SK-N-SH treated with all-trans-retinoic acid at 6 μM for 48 hours (cell line): ENCODE measurements around the gene SEH1L.
A peak's percentile ranks its signal among the peaks of the same experiment; 100 is the strongest.

ENCODE experiments used
- ATAC-seq: fragments of 200-7000 bp; cut with Tn5 transposase; 3 replicates; pipeline ENCODE4 v1.9.1; 2020; ENCODE audit warnings: mild to moderate bottlenecking, moderate library complexity
- ARNTL ChIP-seq: fragments of 450-650 bp; formaldehyde crosslinking; IDR thresholded peaks from 2 replicates; pipeline ENCODE4 v1.5.0; 2020; ENCODE audit warnings: low read depth, mild to moderate bottlenecking, moderate library complexity, borderline replicate concordance
- BACH2 ChIP-seq: fragments of 250-450 bp; sonication (Bioruptor Pico); IDR thresholded peaks from 2 replicates; pipeline ENCODE4 v1.9.0; 2021; ENCODE audit warnings: mild to moderate bottlenecking, borderline replicate concordance
- CSDC2 ChIP-seq: fragments of 250-450 bp; sonication (Bioruptor Pico); IDR thresholded peaks from 2 replicates; pipeline ENCODE4 v1.5.0; 2020; ENCODE audit warnings: mild to moderate bottlenecking, moderate library complexity
- CSRNP3 ChIP-seq: fragments of 250-450 bp; sonication (Bioruptor Pico); IDR thresholded peaks from 2 replicates; pipeline ENCODE4 v1.5.1; 2021; ENCODE audit warnings: mild to moderate bottlenecking, moderate library complexity
- ESRRG ChIP-seq: fragments of 250-450 bp; sonication (Bioruptor Pico); IDR thresholded peaks from 2 replicates; pipeline ENCODE4 v1.6.1; 2021; ENCODE audit warnings: mild to moderate bottlenecking
- GLIS3 ChIP-seq: fragments of 250-450 bp; sonication (Bioruptor Pico); IDR thresholded peaks from 2 replicates; pipeline ENCODE4 v1.5.0; 2020; ENCODE audit warnings: mild to moderate bottlenecking, moderate library complexity
- ISL1 ChIP-seq: fragments of 250-450 bp; sonication (Bioruptor Pico); IDR thresholded peaks from 2 replicates; pipeline ENCODE4 v2.1.2; 2022; ENCODE audit warnings: mild to moderate bottlenecking, moderate library complexity
- OSR1 ChIP-seq: fragments of 250-450 bp; sonication (Bioruptor Pico); IDR thresholded peaks from 2 replicates; pipeline ENCODE4 v1.8.0; 2022; ENCODE audit warnings: moderate library complexity, mild to moderate bottlenecking, inconsistent platforms
- PATZ1 ChIP-seq: fragments of 250-450 bp; sonication (Bioruptor Pico); IDR thresholded peaks from 2 replicates; pipeline ENCODE4 v1.8.0; 2020; ENCODE audit warnings: mild to moderate bottlenecking, moderate library complexity, borderline replicate concordance
- POU6F1 ChIP-seq: fragments of 250-450 bp; sonication (Bioruptor Pico); IDR thresholded peaks from 2 replicates; pipeline ENCODE4 v1.8.0; 2021; ENCODE audit warnings: low read depth, mild to moderate bottlenecking, moderate library complexity, borderline replicate concordance
- PPARA ChIP-seq: fragments of 250-450 bp; sonication (Bioruptor Pico); IDR thresholded peaks from 2 replicates; pipeline ENCODE4 v1.5.0; 2020; ENCODE audit warnings: mild to moderate bottlenecking, borderline replicate concordance
- RARB ChIP-seq: fragments of 250-450 bp; sonication (Bioruptor Pico); IDR thresholded peaks from 2 replicates; pipeline ENCODE4 v1.8.0; 2021; ENCODE audit warnings: mild to moderate bottlenecking, moderate library complexity
- SNAI2 ChIP-seq: fragments of 250-450 bp; sonication (Bioruptor Pico); IDR thresholded peaks from 2 replicates; pipeline ENCODE4 v1.5.0; 2020; ENCODE audit warnings: mild to moderate bottlenecking, moderate library complexity
- TCF4 ChIP-seq: fragments of 250-450 bp; sonication (Bioruptor Pico); IDR thresholded peaks from 2 replicates; pipeline ENCODE4 v1.8.0; 2021; ENCODE audit warnings: mild to moderate bottlenecking, moderate library complexity, borderline replicate concordance
- TSHZ2 ChIP-seq: fragments of 250-450 bp; sonication (Bioruptor Pico); IDR thresholded peaks from 2 replicates; pipeline ENCODE4 v1.5.0; 2020; ENCODE audit warnings: mild to moderate bottlenecking, moderate library complexity
- ZC3H10 ChIP-seq: fragments of 250-450 bp; sonication (Bioruptor Pico); IDR thresholded peaks from 2 replicates; pipeline ENCODE4 v1.5.1; 2021; ENCODE audit warnings: mild to moderate bottlenecking, moderate library complexity
- ZFP3 ChIP-seq: fragments of 250-450 bp; sonication (Bioruptor Pico); IDR thresholded peaks from 2 replicates; pipeline ENCODE4 v1.5.0; 2020; ENCODE audit warnings: mild to moderate bottlenecking, moderate library complexity
- ZFP30 ChIP-seq: fragments of 450-650 bp; formaldehyde crosslinking; IDR thresholded peaks from 2 replicates; pipeline ENCODE4 v1.5.0; 2022; ENCODE audit warnings: mild to moderate bottlenecking, moderate library complexity
- ZNF565 ChIP-seq: fragments of 450-650 bp; formaldehyde crosslinking; conservative IDR thresholded peaks from 2 replicates; pipeline ENCODE4 v1.5.0; 2020; ENCODE audit warnings: low read depth, mild to moderate bottlenecking, moderate library complexity
- ZNF70 ChIP-seq: fragments of 450-650 bp; formaldehyde crosslinking; IDR thresholded peaks from 2 replicates; pipeline ENCODE4 v1.5.0; 2020; ENCODE audit warnings: mild to moderate bottlenecking, moderate library complexity
- ZNF8 ChIP-seq: fragments of 450-650 bp; formaldehyde crosslinking; IDR thresholded peaks from 2 replicates; pipeline ENCODE4 v1.5.0; 2020; ENCODE audit warnings: mild to moderate bottlenecking, moderate library complexity

SEH1L gene

GRCh38 chr18:13003466-13003896 lies 55.7 kb downstream of the SEH1L start:
- ATAC-seq: peak; percentile 93
- no peak for TF ChIP-seq GLIS3 (CRISPR knock-in tag)
- TF ChIP-seq, all 23 proteins: peak for 0

- TF ChIP-seq CSRNP3 (CRISPR knock-in tag): no peak
- TF ChIP-seq ZFP30 (CRISPR knock-in tag): no peak
- no peak for TF ChIP-seq POU6F1
- TF ChIP-seq SNAI2 (CRISPR knock-in tag): no peak
- TF ChIP-seq ISL1 (CRISPR knock-in tag): no peak
- no peak for TF ChIP-seq PATZ1
- TF ChIP-seq ZC3H10 (CRISPR knock-in tag): no peak
- TF ChIP-seq ESRRG (CRISPR knock-in tag): no peak
- no peak for TF ChIP-seq PPARA
- no peak for TF ChIP-seq TCF4 (CRISPR knock-in tag)
- no peak for TF ChIP-seq TSHZ2 (CRISPR knock-in tag)
- TF ChIP-seq ZNF70: no peak
- no peak for TF ChIP-seq RARB (CRISPR knock-in tag)
- no peak for TF ChIP-seq ZNF565
- TF ChIP-seq BACH2 (CRISPR knock-in tag): no peak
- TF ChIP-seq GLIS3 (CRISPR knock-in tag): no peak
- no peak for TF ChIP-seq CSDC2 (CRISPR knock-in tag)
- no peak for TF ChIP-seq ARNTL (CRISPR knock-in tag)
- no peak for TF ChIP-seq ZFP3 (CRISPR knock-in tag)
- TF ChIP-seq OSR1 (CRISPR knock-in tag): no peak
- TF ChIP-seq, all 23 proteins: peak for 0
- no peak for ATAC-seq
Observed at GRCh38 chr18:13004396-13004795, 56.6 kb downstream of the SEH1L start.

- ATAC-seq: no peak
- TF ChIP-seq ZNF70 (no peak), OSR1 (CRISPR knock-in tag) (no peak), CSDC2 (CRISPR knock-in tag) (no peak), BACH2 (CRISPR knock-in tag) (no peak), GLIS3 (CRISPR knock-in tag) (no peak), CSRNP3 (CRISPR knock-in tag) (no peak), ESRRG (CRISPR knock-in tag) (no peak), ARNTL (CRISPR knock-in tag) (no peak), POU6F1 (no peak), ZNF8 (CRISPR knock-in tag) (no peak), ZFP3 (CRISPR knock-in tag) (no peak), ZC3H10 (CRISPR knock-in tag) (no peak), TCF4 (CRISPR knock-in tag) (no peak), SNAI2 (CRISPR knock-in tag) (no peak), ZNF565 (no peak), PATZ1 (no peak)
Observed at GRCh38 chr18:13005289-13005688, 57.5 kb downstream of the SEH1L start.
